H9 (cell line): ENCODE results near the gene KSR1. TPM values are rescaled to one million over a fixed set of nuclear protein-coding genes. Genes with fewer than 3 reads are reported as not detected.

Experiments
- DNase-seq: peaks from one replicate; pipeline ENCODE4 v3.0.0-alpha.2; 2017
- H2AFZ ChIP-seq: one replicate; pipeline ENCODE4 v1.6.1; 2013; ENCODE audit warnings: mild to moderate bottlenecking, low read length, control low read depth, moderate library complexity
- H2AK5ac ChIP-seq: 2 replicates; pipeline ENCODE4 v1.6.1; 2013; ENCODE audit warnings: low read length, control low read depth, mixed read lengths; ENCODE audit not compliant: insufficient read length
- H2BK120ac ChIP-seq: one replicate; pipeline ENCODE4 v1.6.1; 2013; ENCODE audit warnings: low read depth, mild to moderate bottlenecking, low read length, control low read depth, inconsistent platforms; ENCODE audit not compliant: poor library complexity, severe bottlenecking
- H2BK12ac ChIP-seq: 2 replicates; pipeline ENCODE4 v1.6.1; 2013; ENCODE audit warnings: low read length, control low read depth, mixed read lengths, low read depth; ENCODE audit not compliant: insufficient read length
- H2BK15ac ChIP-seq: 2 replicates; pipeline ENCODE4 v1.6.1; 2013; ENCODE audit warnings: low read depth, low read length, control low read depth
- H2BK20ac ChIP-seq: one replicate; pipeline ENCODE4 v1.6.1; 2013; ENCODE audit warnings: low read depth, mild to moderate bottlenecking, low read length, control low read depth, inconsistent platforms; ENCODE audit not compliant: poor library complexity, severe bottlenecking
- H2BK5ac ChIP-seq: 2 replicates; pipeline ENCODE4 v1.6.1; 2013; ENCODE audit warnings: low read length, control low read depth, mixed read lengths; ENCODE audit not compliant: insufficient read length
- H3K14ac ChIP-seq: 2 replicates; pipeline ENCODE4 v1.6.1; 2013; ENCODE audit warnings: low read length, control low read depth; ENCODE audit not compliant: insufficient read depth
- H3K18ac ChIP-seq: 2 replicates; pipeline ENCODE4 v1.6.1; 2013; ENCODE audit warnings: low read depth, mild to moderate bottlenecking, mixed read lengths, low read length, control low read depth; ENCODE audit not compliant: insufficient read length
- H3K23ac ChIP-seq: 2 replicates; pipeline ENCODE4 v1.6.1; 2013; ENCODE audit warnings: low read length, control low read depth, mixed read lengths, low read depth; ENCODE audit not compliant: insufficient read length
- H3K23me2 ChIP-seq: 2 replicates; pipeline ENCODE4 v1.6.1; 2013; ENCODE audit warnings: low read depth, mild to moderate bottlenecking, mixed read lengths, low read length, control low read depth; ENCODE audit not compliant: insufficient read length, poor library complexity, severe bottlenecking
- H3K27ac ChIP-seq: 2 replicates; pipeline ENCODE4 v1.5.1; 2013; ENCODE audit warnings: low read length, control low read depth, mixed read lengths, low read depth; ENCODE audit not compliant: insufficient read length
- H3K27me3 ChIP-seq: 2 replicates; pipeline ENCODE4 v1.6.1; 2013; ENCODE audit warnings: low read length, control low read depth, inconsistent platforms; ENCODE audit not compliant: insufficient read depth
- H3K4ac ChIP-seq: 2 replicates; pipeline ENCODE4 v1.6.1; 2013; ENCODE audit warnings: low read depth, mild to moderate bottlenecking, control low read depth, inconsistent platforms, low read length, moderate library complexity
- H3K4me1 ChIP-seq: 2 replicates; pipeline ENCODE4 v1.6.1; 2013; ENCODE audit warnings: low read length, control low read depth, inconsistent platforms; ENCODE audit not compliant: insufficient read depth
- H3K4me2 ChIP-seq: 2 replicates; pipeline ENCODE4 v1.6.1; 2013; ENCODE audit warnings: low read length, control low read depth, mixed read lengths; ENCODE audit not compliant: insufficient read length, insufficient read depth
- H3K56ac ChIP-seq: 2 replicates; pipeline ENCODE4 v1.6.1; 2013; ENCODE audit warnings: low read depth, mild to moderate bottlenecking, mixed read lengths, low read length, control low read depth; ENCODE audit not compliant: insufficient read length
- H3K79me1 ChIP-seq: 2 replicates; pipeline ENCODE4 v1.6.1; 2013; ENCODE audit warnings: low read depth, mild to moderate bottlenecking, moderate library complexity, low read length, control low read depth, inconsistent platforms; ENCODE audit not compliant: insufficient read depth, poor library complexity, severe bottlenecking
- H3K79me2 ChIP-seq: 2 replicates; pipeline ENCODE4 v1.6.1; 2013; ENCODE audit warnings: low read length, control low read depth, inconsistent platforms; ENCODE audit not compliant: insufficient read depth
- H3K9ac ChIP-seq: 2 replicates; pipeline ENCODE4 v1.6.1; 2013; ENCODE audit warnings: low read length, control low read depth, mixed read lengths; ENCODE audit not compliant: insufficient read length; ENCODE audit errors: extremely low read depth
- H3K9me3 ChIP-seq: one replicate; pipeline ENCODE4 v1.6.1; 2013; ENCODE audit warnings: low read depth, low read length, inconsistent platforms; ENCODE audit not compliant: control insufficient read depth
- H3T11ph ChIP-seq: one replicate; pipeline ENCODE4 v1.6.1; 2013; ENCODE audit warnings: mild to moderate bottlenecking, low read length, control low read depth, inconsistent platforms
- H4K20me1 ChIP-seq: one replicate; pipeline ENCODE4 v1.6.1; 2013; ENCODE audit not compliant: control insufficient read depth, insufficient read length, insufficient read depth
- H4K5ac ChIP-seq: 2 replicates; pipeline ENCODE4 v1.6.1; 2013; ENCODE audit warnings: low read depth, mild to moderate bottlenecking, mixed read lengths, low read length, control low read depth; ENCODE audit not compliant: insufficient read length
- H4K8ac ChIP-seq: replicated peaks from 2 replicates; pipeline ENCODE4 v1.6.1; 2013; ENCODE audit warnings: low read length, control low read depth, mixed read lengths, low read depth; ENCODE audit not compliant: insufficient read length
- H4K91ac ChIP-seq: 2 replicates; pipeline ENCODE4 v1.6.1; 2013; ENCODE audit warnings: low read depth, mild to moderate bottlenecking, moderate library complexity, mixed read lengths, low read length, control low read depth; ENCODE audit not compliant: insufficient read length
- H3K27ac Mint-ChIP-seq, 3 experiments: 2 replicates in 2 of 3; 3 replicates in 1 of 3; pipeline ENCODE4 v1.8.0; 2020 to 2021; ENCODE audit warnings: mixed read lengths in 3 of 3, mild to moderate bottlenecking in 1 of 3, moderate library complexity in 1 of 3
- H3K27me3 Mint-ChIP-seq: 2 replicates; pipeline ENCODE4 v1.8.0; 2021; ENCODE audit warnings: low read depth, mild to moderate bottlenecking, moderate library complexity, mixed read lengths
- H3K36me3 Mint-ChIP-seq, 3 experiments: 2 replicates in 2 of 3; 3 replicates in 1 of 3; pipeline ENCODE4 v1.8.0; 2020 to 2021; ENCODE audit warnings: low read depth in 3 of 3, mixed read lengths in 3 of 3; ENCODE audit not compliant: insufficient read depth in 1 of 3
- H3K4me1 Mint-ChIP-seq, 2 experiments: 2 replicates each; pipeline ENCODE4 v1.8.0; 2020; ENCODE audit warnings: mixed read lengths in 2 of 2
- H3K4me3 Mint-ChIP-seq, 2 experiments: 2 replicates in 1 of 2; 3 replicates in 1 of 2; pipeline ENCODE4 v1.8.0; 2020 to 2021; ENCODE audit warnings: mild to moderate bottlenecking in 2 of 2, mixed read lengths in 2 of 2, moderate library complexity in 1 of 2
- H3K9me3 Mint-ChIP-seq, 2 experiments: 2 replicates in 1 of 2; 3 replicates in 1 of 2; pipeline ENCODE4 v1.8.0; 2020; ENCODE audit warnings: mild to moderate bottlenecking in 2 of 2, mixed read lengths in 2 of 2, moderate library complexity in 1 of 2
- WGBS: extraction: QIAGEN DNeasy Blood & Tissue Kit; methylation state at CpG from one replicate; pipeline ENCODE4 v1.1.7; 2013; ENCODE audit warnings: missing lambda C conversion rate, low lambda C conversion rate, mixed read lengths; ENCODE audit not compliant: insufficient read length; ENCODE audit errors: extremely low coverage; 5-methylcytosine and 5-hydroxymethylcytosine counted together
- total RNA-seq: library from RNA; stranded (reverse); gene quantifications from 2 replicates; pipeline ENCODE4 v1.2.1, GENCODE V29; 2021
- TF ChIP-seq, protein P1 (sequence below): fragments of 200-600 bp; sonication (generic); conservative IDR thresholded peaks from 3 replicates; pipeline ENCODE4 v1.8.0; 2021; ENCODE audit warnings: antibody characterized with exemption, mild to moderate bottlenecking

Gene KSR1
- total RNA-seq, 1 experiment from 2014 or later, result 44.9 TPM

- Histone ChIP-seq H4K8ac (no peak overlapping the region), H3K79me2 (no peaks in the 10 kb centered on the region), H3K18ac (no peak overlapping the region), H3K23ac (no peak overlapping the region), H2BK5ac (no peak overlapping the region), H3K4me2 (no peak overlapping the region), H2BK12ac (no peak overlapping the region), H3T11ph (no peak overlapping the region), H3K56ac (no peak overlapping the region), H4K5ac (no peak overlapping the region), H2AFZ (no peak overlapping the region), H3K27ac (no peak overlapping the region), H3K14ac (no peak overlapping the region), H2BK15ac (no peak overlapping the region), H2AK5ac (no peak overlapping the region), H3K9ac (no peak overlapping the region), H2BK120ac (no peak overlapping the region), H4K91ac (no peak overlapping the region), H4K20me1 (no peaks in the 10 kb centered on the region), H3K4ac (no peak overlapping the region), H2BK20ac (no peak overlapping the region), H3K9me3 (no peaks in the 10 kb centered on the region), H3K23me2 (no peaks in the 10 kb centered on the region), H3K4me1 (no peaks in the 10 kb centered on the region), H3K79me1 (no peaks in the 10 kb centered on the region), H3K27me3 (no peaks in the 10 kb centered on the region)
- WGBS, result no CpG with 5 or more reads among the region's 12 CpGs
- Mint-ChIP-seq H3K27me3 (no peaks in the 10 kb centered on the region; the same call in 1 of the 2 replicates), H3K9me3 (no peaks in the 10 kb centered on the region), H3K36me3 (no peaks in the 10 kb centered on the region), H3K4me1 (no peaks in the 10 kb centered on the region), H3K27ac (no peak overlapping the region), H3K4me3 (no peak overlapping the region)
- DNase-seq, result peak; percentile 39
- TF ChIP-seq, protein P1, sequence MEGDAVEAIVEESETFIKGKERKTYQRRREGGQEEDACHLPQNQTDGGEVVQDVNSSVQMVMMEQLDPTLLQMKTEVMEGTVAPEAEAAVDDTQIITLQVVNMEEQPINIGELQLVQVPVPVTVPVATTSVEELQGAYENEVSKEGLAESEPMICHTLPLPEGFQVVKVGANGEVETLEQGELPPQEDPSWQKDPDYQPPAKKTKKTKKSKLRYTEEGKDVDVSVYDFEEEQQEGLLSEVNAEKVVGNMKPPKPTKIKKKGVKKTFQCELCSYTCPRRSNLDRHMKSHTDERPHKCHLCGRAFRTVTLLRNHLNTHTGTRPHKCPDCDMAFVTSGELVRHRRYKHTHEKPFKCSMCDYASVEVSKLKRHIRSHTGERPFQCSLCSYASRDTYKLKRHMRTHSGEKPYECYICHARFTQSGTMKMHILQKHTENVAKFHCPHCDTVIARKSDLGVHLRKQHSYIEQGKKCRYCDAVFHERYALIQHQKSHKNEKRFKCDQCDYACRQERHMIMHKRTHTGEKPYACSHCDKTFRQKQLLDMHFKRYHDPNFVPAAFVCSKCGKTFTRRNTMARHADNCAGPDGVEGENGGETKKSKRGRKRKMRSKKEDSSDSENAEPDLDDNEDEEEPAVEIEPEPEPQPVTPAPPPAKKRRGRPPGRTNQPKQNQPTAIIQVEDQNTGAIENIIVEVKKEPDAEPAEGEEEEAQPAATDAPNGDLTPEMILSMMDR, result peak; percentile 39; the same call in 2 of the 3 replicates
Observed at GRCh38 chr17:27670791-27671590, 214.7 kb downstream of the KSR1 start.
